NK-92 (cell line): ENCODE results near the gene MRPS10.
"Not testable (repeated sequence)": the region's sequence is repeated elsewhere in the genome, so short reads cannot be mapped to it uniquely, and the experiment has no call there.

Experiments
- DNase-seq: peaks from one replicate; lab custom pipeline; 2025; ENCODE audit not compliant: unreplicated experiment; lab: John Stamatoyannopoulos, UW

The MRPS10 gene

GRCh38 chr6:42179261-42179944, 38.3 kb downstream of the MRPS10 start:
- no peak for DNase-seq

DNA sequence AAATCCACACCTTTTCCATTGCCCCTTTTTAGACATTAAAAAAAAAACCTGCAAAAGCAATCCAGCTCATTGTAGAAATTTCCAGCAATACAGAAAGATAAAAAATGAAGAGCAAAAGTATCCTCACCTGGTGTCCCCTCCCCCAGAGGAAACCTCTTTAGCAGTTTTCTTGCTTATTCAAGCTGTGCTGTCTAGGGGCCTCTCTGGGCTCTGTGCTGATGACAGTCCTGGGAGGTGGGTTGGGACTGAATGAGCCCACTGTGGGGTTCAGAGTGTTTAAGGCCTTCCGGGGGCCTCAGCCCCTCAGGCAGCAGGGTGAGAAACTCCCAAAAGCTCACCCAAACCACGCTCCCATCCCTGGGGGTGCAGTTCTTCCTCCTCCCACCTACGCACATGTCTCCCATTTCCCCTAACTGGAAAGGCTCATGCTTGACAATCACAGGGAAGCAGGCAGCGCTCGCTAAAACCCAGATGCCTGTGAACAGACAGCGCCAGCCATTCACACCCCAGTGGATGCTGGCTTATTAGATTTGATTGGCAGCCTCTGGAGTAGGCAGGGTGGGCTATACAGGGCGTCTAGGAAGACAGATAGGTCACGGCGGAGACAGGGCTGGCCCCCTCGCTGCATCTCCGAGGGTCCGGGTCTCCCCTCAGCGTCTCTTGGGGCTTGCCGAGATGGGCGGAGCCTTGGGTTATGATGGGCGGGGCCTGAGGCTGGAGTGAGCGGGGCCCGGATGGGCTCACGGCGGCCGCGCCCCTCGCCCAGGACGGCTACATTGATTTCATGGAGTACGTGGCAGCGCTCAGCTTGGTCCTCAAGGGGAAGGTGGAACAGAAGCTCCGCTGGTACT, 39.9 kb downstream of the MRPS10 start:
- no peak for DNase-seq

DNA sequence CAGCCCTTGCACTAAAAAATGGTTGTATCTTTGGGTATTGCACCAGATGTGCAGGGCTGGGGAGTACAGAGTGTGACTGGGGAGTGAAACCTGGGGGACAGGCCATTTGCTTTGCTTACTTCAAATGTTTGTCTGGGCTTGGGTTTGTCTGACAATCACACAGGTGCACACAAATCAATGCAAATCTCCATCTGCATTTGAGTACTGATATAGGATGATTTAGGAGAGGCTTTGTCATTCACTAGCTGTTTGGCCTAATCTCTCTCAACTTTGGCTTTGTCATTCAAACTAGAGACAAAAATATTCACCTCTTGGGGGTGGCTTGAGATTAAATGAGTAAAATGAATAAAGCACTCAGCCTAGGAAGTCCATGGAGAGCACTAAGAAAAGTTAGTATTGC, 40.7 kb downstream of the MRPS10 start:
- DNase-seq, result no peak

GRCh38 chr6:42175860-42176259, 41.8 kb downstream of the MRPS10 start:
- DNase-seq, result no peak

DNA sequence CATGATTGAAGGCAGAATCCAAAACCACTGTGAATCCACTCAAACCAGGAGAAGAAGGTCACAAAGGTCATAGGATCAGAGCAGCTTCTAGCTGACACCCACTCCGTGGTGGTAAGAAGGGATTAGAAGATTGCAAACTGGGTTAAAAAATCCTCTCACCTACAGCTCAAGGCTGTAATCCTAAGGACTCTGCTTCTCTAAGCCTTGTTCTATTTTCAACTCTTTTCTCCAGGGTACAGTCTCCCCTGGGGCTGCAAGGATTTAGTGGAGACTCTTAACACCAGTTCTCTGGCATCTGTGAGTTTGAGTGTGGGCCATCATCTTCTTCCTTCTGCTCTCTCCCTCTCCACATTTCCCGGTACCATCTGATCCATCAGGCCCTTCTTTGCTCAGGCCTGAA, 44.6 kb downstream of the MRPS10 start, which contains the start of gene GUCA1A:
Gene GUCA1A (plus strand): TSS at position 264 of the 400 bp plus-strand sequence. CDS start 250 bp downstream, outside the sequence.
- DNase-seq, result no peak

DNA sequence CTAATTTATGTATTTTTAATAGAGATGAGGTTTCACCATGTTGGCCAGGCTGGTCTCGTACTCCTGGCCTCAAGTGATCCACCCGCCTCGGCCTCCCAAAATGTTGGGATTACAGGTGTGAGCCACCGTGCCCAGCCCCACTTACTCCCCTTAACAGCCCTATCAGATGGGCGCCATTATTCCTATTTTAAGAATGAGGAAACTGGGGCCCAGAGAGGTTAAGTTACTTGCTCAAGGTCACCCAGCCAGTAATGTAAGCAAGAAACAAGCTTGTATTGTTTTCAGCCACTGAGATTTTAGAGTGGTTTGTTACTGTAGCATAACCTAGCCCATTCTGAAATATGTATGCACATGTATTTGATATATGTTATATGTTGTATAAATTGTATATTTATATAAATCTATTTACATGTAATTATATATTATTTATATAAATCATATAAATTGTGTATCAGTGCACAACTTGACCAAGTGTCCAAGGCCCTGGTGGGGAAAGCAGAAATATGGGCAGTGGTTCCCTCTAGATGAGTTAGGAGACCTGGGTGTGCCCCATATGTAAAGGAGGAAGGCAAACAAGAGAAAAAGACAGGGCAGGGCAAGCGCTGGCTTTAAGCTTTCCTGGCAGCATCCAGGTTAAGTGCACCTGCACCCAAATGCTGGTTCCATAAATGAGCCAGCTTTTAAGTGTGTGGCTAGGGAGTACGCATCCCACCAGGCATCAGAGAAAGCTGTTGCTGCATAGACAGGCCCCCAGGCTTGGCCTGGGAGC, 45.7 kb downstream of the MRPS10 start:
- no peak for DNase-seq

- DNase-seq, result not testable (repeated sequence)
Measured at GRCh38 chr6:42169780-42170179, 47.9 kb downstream of the MRPS10 start.

DNA sequence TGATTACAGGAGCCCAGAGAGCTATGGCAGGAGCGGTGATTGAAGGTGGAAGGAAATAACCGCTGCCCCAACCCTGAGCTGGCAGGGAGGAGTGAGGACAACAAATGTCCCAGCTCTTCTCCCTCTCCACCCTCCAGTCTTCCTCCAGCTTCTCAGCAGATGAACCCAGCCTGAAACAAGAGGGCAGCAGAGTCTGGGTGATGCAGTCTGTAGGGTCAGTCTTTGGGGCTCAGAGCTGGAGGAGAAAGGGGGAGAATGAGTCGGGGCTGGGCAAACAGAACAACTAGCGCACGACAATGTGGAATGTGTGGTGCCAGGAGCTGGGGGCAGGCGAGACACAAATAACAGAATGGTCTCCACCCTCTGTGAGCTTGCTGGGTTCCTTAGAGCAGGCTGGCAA, 49.0 kb downstream of the MRPS10 start:
- no peak for DNase-seq

DNA sequence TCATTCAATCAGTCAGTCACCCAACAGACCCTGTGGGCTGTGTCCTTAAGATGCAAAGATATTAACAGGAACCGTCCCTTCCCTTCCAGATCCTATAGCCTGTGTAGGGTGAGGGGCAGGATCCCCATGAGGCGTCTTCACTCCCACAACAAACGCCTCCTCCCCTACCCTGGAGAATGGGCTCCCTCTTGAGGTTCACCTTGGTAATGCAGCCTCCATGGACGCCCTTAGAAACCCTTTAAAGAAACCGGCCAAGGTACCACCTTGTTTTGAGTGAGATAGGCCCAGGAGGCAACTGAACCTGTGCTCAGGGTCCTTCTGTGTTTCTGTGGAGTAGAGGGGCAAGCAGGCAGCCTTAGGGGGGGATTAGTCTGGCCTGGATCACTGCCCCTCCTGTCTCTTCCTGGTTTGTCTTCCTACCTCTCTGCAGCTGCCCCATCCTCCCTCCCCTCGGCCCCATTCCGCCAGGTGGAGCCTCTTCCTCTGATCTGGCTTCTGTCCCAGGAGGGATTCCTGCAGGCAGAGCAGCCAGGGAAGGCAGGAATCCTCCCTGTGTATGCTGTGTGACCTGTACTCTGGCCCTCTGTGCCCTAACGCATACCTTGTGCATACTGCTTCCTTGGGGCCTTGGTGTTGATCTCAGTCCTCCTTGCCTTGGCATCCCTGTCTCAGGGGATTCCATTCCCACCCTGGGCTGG, 51.1 kb downstream of the MRPS10 start:
- DNase-seq, result no peak

DNA sequence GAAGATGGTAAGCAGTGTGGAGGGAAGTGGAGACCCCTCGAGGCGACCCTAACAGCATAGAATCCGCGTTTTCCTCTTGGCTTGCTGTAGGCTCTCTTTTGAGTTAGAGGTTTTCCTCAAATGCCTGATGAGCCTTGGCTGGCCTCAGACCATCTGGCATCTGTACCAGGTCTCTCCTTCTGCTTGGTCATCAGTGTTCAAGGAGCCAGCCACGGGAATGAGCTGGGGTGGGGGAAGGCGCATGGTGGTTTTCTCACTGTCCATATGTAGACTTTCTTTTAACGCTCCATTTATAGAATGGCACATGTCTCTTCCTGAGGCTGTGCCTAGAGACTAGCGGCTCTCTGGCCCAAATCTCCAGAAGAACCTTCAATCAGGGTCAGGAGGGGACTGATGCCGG, 52.6 kb downstream of the MRPS10 start:
- DNase-seq, result no peak

DNA sequence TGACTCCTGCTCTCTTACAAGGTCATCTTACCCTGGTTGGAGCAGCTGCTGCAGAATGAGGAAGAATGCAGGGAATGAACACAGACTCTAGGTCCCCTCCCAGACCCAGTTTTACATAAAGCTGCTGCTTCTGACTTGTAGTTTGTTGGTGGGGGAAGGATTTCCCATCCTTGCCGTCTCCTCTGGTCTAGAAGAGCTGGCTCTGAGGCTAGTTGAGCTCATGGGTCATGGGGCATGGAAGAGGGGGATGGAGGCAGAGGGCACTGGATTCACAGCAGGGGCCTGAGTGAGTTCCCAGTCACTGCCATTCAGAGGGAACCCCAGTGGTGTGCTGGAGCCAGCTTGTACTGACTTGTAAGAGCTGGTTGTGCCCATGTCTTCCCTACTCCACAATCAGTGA, 53.7 kb downstream of the MRPS10 start:
- DNase-seq, result no peak

DNA sequence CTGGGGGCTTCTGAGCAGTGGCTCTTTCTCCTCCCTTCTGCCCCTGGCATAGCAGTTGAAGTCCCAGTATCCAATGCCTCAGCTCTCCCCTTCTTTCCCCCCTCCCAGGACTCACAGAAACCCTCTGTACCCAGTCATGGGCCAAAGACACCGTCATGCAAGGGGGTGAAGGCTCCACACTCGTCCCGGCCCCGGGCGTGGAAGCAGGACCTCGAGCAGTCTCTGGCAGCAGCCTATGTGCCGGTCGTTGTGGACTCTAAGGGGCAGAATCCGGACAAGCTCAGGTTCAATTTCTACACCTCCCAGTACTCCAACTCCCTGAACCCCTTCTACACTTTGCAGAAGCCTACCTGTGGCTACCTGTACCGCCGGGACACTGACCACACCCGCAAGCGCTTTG, 54.8 kb downstream of the MRPS10 start:
- DNase-seq, result no peak

DNA sequence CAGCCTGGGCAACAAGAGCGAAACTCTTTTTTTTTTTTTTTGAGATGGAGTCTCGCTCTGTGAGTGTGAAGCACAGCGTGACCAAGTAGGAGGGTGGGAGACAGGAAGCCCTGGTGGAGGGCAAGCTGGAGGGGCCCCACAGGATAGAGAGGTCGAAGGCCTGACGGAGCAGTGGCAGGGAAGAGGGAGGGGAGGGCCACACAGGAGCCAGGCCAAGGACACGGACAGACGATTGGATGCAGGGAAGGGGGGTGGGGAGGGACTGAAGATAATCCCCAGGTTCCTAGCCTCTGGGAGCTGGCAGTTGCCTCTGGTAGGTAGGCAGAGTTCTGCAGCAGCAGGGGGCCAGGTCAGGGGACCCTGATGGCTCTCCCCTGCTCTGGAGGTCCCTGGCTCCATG, 55.3 kb downstream of the MRPS10 start:
- no peak for DNase-seq

DNA sequence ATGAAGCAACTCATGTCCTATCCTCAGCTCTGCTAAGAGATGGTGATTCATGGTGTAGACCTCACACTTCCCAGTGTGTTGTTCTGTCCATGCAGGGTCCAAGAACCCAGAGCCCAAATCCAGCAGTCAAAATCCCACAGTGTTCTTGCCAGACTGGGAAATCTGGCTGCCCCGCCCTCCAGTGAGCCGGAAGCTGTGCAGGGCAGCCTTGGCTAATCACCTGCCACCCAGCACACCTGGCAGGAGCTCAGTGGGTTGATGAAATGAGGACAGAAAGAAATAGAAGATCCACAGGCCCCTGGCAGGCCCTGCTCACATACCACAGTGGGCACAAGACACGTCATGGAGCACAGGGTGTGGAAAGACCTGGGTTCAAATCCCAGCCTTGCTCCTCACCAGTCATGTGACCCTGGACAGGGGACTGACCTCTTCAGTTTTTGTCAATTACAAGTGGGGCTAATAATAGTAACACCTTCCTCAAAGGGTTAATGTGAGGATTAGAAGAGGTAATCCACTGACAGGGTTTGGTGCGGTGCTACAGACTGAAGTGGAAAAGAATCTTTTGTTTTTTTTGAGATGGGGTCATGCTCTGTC, 58.1 kb downstream of the MRPS10 start:
- no peak for DNase-seq

GRCh38 chr6:42158631-42159030, 59.0 kb downstream of the MRPS10 start:
- DNase-seq, result no peak

GRCh38 chr6:42158011-42158410, 59.6 kb downstream of the MRPS10 start:
- DNase-seq, result no peak
